HEK293 (cell line): ENCODE data around the gene KREMEN2.

ENCODE experiments used
- BCL11A ChIP-seq: fragments of 450-650 bp; formaldehyde crosslinking; IDR thresholded peaks from 2 replicates; pipeline ENCODE4 v1.5.1; 2016; ENCODE audit warnings: low read depth, missing biosample characterization, missing genetic modification characterization
- FEZF1 ChIP-seq: fragments of 450-650 bp; formaldehyde crosslinking; IDR thresholded peaks from 2 replicates; pipeline ENCODE4 v1.5.1; 2016; ENCODE audit warnings: missing biosample characterization, missing genetic modification characterization
- GLIS2 ChIP-seq: fragments of 450-650 bp; formaldehyde crosslinking; IDR thresholded peaks from 2 replicates; pipeline ENCODE4 v1.5.1; 2016; ENCODE audit warnings: missing biosample characterization, missing genetic modification characterization
- KLF9 ChIP-seq: fragments of 450-650 bp; formaldehyde crosslinking; IDR thresholded peaks from 2 replicates; pipeline ENCODE4 v1.5.1; 2016; ENCODE audit warnings: missing biosample characterization, missing genetic modification characterization, low read depth
- OSR2 ChIP-seq: fragments of 450-650 bp; formaldehyde crosslinking; IDR thresholded peaks from 2 replicates; pipeline ENCODE4 v1.5.1; 2016; ENCODE audit warnings: missing biosample characterization, missing genetic modification characterization
- TRIM28 ChIP-seq: IDR thresholded peaks from 2 replicates; pipeline ENCODE4 v1.6.1; 2011; ENCODE audit warnings: low read length, control low read depth, borderline replicate concordance
- ZBTB17 ChIP-seq: fragments of 450-650 bp; formaldehyde crosslinking; IDR thresholded peaks from 2 replicates; pipeline ENCODE4 v1.5.1; 2016; ENCODE audit warnings: missing biosample characterization, missing genetic modification characterization
- ZIC2 ChIP-seq: fragments of 450-650 bp; formaldehyde crosslinking; IDR thresholded peaks from 2 replicates; pipeline ENCODE4 v1.5.1; 2016; ENCODE audit warnings: missing biosample characterization, missing genetic modification characterization
- ZNF114 ChIP-seq: fragments of 450-650 bp; formaldehyde crosslinking; IDR thresholded peaks from 2 replicates; pipeline ENCODE4 v1.5.0; 2017; ENCODE audit warnings: missing biosample characterization, missing genetic modification characterization
- ZNF155 ChIP-seq: fragments of 450-650 bp; formaldehyde crosslinking; IDR thresholded peaks from 2 replicates; pipeline ENCODE4 v1.5.1; 2016; ENCODE audit warnings: missing biosample characterization, missing genetic modification characterization
- ZNF157 ChIP-seq: fragments of 450-650 bp; formaldehyde crosslinking; IDR thresholded peaks from 2 replicates; pipeline ENCODE4 v1.5.1; 2016; ENCODE audit warnings: missing biosample characterization, missing genetic modification characterization
- ZNF274 ChIP-seq, 2 experiments: fragments of 200-500 bp in 1 of 2; fragments of 450-650 bp in 1 of 2; sonication (Bioruptor generic) in 1 of 2; formaldehyde crosslinking in 1 of 2; IDR thresholded peaks; 2 replicates each; pipeline versions ENCODE4 v1.5.1 to v1.6.1; 2014 to 2016; ENCODE audit warnings: borderline replicate concordance in 1 of 2, inconsistent platforms in 1 of 2, low read length in 1 of 2, missing biosample characterization in 1 of 2, missing genetic modification characterization in 1 of 2
- ZNF530 ChIP-seq: fragments of 450-650 bp; formaldehyde crosslinking; IDR thresholded peaks from 2 replicates; pipeline ENCODE4 v1.5.1; 2016; ENCODE audit warnings: low read depth, missing biosample characterization, missing genetic modification characterization
- ZNF548 ChIP-seq: fragments of 450-650 bp; formaldehyde crosslinking; IDR thresholded peaks from 2 replicates; pipeline ENCODE4 v1.5.1; 2016; ENCODE audit warnings: missing biosample characterization, missing genetic modification characterization
- ZNF600 ChIP-seq: fragments of 450-650 bp; formaldehyde crosslinking; IDR thresholded peaks from 2 replicates; pipeline ENCODE4 v1.5.1; 2016; ENCODE audit warnings: missing biosample characterization, missing genetic modification characterization
- ZNF610 ChIP-seq: fragments of 450-650 bp; formaldehyde crosslinking; IDR thresholded peaks from 2 replicates; pipeline ENCODE4 v1.5.1; 2016; ENCODE audit warnings: missing biosample characterization, missing genetic modification characterization, borderline replicate concordance
- ZXDB ChIP-seq: fragments of 450-650 bp; formaldehyde crosslinking; IDR thresholded peaks from 2 replicates; pipeline ENCODE4 v1.5.1; 2016; ENCODE audit warnings: missing biosample characterization, missing genetic modification characterization
- TF ChIP-seq, protein P1 (sequence below): fragments of 450-650 bp; formaldehyde crosslinking; IDR thresholded peaks from 2 replicates; pipeline ENCODE4 v1.5.1; 2016; ENCODE audit warnings: missing biosample characterization, missing genetic modification characterization
- TF ChIP-seq, protein P2 (sequence below): fragments of 450-650 bp; formaldehyde crosslinking; IDR thresholded peaks from 2 replicates; pipeline ENCODE4 v1.5.0; 2017; ENCODE audit warnings: missing biosample characterization, missing genetic modification characterization, borderline replicate concordance
- TF ChIP-seq, protein P3 (sequence below): fragments of 450-650 bp; IDR thresholded peaks from 2 replicates; pipeline ENCODE4 v1.5.1; 2018; ENCODE audit warnings: missing biosample characterization, missing genetic modification characterization
- TF ChIP-seq, protein P4 (sequence below): fragments of 450-650 bp; formaldehyde crosslinking; IDR thresholded peaks from 2 replicates; pipeline ENCODE4 v1.5.1; 2016; ENCODE audit warnings: missing biosample characterization, missing genetic modification characterization
- TF ChIP-seq, protein P5 (sequence below): fragments of 450-650 bp; formaldehyde crosslinking; IDR thresholded peaks from 2 replicates; pipeline ENCODE4 v1.5.1; 2016; ENCODE audit warnings: missing biosample characterization, missing genetic modification characterization
- TF ChIP-seq, protein P6 (sequence below): sonication (generic); formaldehyde crosslinking; IDR thresholded peaks from 2 replicates; pipeline ENCODE4 v1.8.1; 2022; ENCODE audit warnings: mild to moderate bottlenecking, moderate library complexity, missing genetic modification reagents

KREMEN2 gene

DNA sequence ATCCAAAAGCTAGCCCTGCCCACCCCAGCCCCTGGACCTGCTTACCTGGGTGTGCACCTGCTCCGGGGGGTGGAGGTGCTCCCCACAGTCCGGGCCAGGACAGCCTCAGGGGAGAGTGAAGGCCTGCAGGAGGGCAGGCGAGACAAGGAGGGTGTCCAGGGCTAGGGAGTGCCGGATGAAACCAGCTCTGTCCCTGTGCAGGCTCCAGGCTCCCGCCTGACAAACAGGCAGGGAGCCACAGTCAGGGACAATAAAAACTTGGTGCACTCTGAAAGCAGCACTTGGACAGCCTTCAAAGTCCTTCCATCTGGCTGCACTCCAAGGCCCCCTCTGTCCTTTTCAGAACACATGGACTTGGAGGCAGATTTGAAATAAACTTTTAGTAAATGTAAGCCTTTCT, 9.0 kb downstream of the KREMEN2 start (continued):
- TF ChIP-seq, protein P1, sequence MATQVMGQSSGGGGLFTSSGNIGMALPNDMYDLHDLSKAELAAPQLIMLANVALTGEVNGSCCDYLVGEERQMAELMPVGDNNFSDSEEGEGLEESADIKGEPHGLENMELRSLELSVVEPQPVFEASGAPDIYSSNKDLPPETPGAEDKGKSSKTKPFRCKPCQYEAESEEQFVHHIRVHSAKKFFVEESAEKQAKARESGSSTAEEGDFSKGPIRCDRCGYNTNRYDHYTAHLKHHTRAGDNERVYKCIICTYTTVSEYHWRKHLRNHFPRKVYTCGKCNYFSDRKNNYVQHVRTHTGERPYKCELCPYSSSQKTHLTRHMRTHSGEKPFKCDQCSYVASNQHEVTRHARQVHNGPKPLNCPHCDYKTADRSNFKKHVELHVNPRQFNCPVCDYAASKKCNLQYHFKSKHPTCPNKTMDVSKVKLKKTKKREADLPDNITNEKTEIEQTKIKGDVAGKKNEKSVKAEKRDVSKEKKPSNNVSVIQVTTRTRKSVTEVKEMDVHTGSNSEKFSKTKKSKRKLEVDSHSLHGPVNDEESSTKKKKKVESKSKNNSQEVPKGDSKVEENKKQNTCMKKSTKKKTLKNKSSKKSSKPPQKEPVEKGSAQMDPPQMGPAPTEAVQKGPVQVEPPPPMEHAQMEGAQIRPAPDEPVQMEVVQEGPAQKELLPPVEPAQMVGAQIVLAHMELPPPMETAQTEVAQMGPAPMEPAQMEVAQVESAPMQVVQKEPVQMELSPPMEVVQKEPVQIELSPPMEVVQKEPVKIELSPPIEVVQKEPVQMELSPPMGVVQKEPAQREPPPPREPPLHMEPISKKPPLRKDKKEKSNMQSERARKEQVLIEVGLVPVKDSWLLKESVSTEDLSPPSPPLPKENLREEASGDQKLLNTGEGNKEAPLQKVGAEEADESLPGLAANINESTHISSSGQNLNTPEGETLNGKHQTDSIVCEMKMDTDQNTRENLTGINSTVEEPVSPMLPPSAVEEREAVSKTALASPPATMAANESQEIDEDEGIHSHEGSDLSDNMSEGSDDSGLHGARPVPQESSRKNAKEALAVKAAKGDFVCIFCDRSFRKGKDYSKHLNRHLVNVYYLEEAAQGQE (tag by site-specific recombination) = peak; percentile 38; the same call in 1 of the 2 replicates
- TF ChIP-seq ZNF114 (tag by site-specific recombination) (no peak), OSR2 (tag by site-specific recombination) (peak; percentile 36), KLF9 (tag by site-specific recombination) (no peak), BCL11A (tag by site-specific recombination) (no peak), ZNF548 (tag by site-specific recombination) (no peak), ZXDB (tag by site-specific recombination) (no peak), ZNF530 (tag by site-specific recombination) (no peak), ZBTB17 (peak; percentile 52; the same call in 1 of the 2 replicates), TRIM28 (no peak), GLIS2 (tag by site-specific recombination) (0 out of 2 replicates have a peak, but pooled peaks have one; percentile 26), ZNF600 (tag by site-specific recombination) (peak; percentile 76), ZNF157 (tag by site-specific recombination) (no peak), ZIC2 (tag by site-specific recombination) (peak; percentile 79), ZNF155 (tag by site-specific recombination) (no peak), ZNF274 (IDR thresholded peaks at IDR 0.05; ENCODE audit: low read length) (no peak), ZNF274 (tag by site-specific recombination; IDR thresholded peaks at IDR 0.05; ENCODE audit: borderline replicate concordance) (no peak), ZNF610 (tag by site-specific recombination) (no peak), FEZF1 (tag by site-specific recombination) (0 out of 2 replicates have a peak, but pooled peaks have one; percentile 18)
- TF ChIP-seq, protein P2, sequence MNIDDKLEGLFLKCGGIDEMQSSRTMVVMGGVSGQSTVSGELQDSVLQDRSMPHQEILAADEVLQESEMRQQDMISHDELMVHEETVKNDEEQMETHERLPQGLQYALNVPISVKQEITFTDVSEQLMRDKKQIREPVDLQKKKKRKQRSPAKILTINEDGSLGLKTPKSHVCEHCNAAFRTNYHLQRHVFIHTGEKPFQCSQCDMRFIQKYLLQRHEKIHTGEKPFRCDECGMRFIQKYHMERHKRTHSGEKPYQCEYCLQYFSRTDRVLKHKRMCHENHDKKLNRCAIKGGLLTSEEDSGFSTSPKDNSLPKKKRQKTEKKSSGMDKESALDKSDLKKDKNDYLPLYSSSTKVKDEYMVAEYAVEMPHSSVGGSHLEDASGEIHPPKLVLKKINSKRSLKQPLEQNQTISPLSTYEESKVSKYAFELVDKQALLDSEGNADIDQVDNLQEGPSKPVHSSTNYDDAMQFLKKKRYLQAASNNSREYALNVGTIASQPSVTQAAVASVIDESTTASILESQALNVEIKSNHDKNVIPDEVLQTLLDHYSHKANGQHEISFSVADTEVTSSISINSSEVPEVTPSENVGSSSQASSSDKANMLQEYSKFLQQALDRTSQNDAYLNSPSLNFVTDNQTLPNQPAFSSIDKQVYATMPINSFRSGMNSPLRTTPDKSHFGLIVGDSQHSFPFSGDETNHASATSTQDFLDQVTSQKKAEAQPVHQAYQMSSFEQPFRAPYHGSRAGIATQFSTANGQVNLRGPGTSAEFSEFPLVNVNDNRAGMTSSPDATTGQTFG = no peak
- TF ChIP-seq, protein P3, sequence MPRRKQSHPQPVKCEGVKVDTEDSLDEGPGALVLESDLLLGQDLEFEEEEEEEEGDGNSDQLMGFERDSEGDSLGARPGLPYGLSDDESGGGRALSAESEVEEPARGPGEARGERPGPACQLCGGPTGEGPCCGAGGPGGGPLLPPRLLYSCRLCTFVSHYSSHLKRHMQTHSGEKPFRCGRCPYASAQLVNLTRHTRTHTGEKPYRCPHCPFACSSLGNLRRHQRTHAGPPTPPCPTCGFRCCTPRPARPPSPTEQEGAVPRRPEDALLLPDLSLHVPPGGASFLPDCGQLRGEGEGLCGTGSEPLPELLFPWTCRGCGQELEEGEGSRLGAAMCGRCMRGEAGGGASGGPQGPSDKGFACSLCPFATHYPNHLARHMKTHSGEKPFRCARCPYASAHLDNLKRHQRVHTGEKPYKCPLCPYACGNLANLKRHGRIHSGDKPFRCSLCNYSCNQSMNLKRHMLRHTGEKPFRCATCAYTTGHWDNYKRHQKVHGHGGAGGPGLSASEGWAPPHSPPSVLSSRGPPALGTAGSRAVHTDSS (tag by site-specific recombination) = no peak
- TF ChIP-seq, protein P4, sequence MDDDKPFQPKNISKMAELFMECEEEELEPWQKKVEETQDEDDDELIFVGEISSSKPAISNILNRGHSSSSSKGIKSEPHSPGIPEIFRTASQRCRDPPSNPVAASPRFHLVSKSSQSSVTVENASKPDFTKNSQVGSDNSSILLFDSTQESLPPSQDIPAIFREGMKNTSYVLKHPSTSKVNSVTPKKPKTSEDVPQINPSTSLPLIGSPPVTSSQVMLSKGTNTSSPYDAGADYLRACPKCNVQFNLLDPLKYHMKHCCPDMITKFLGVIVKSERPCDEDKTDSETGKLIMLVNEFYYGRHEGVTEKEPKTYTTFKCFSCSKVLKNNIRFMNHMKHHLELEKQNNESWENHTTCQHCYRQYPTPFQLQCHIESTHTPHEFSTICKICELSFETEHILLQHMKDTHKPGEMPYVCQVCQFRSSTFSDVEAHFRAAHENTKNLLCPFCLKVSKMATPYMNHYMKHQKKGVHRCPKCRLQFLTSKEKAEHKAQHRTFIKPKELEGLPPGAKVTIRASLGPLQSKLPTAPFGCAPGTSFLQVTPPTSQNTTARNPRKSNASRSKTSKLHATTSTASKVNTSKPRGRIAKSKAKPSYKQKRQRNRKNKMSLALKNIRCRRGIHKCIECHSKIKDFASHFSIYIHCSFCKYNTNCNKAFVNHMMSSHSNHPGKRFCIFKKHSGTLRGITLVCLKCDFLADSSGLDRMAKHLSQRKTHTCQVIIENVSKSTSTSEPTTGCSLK (tag by site-specific recombination) = no peak
- TF ChIP-seq, protein P5, sequence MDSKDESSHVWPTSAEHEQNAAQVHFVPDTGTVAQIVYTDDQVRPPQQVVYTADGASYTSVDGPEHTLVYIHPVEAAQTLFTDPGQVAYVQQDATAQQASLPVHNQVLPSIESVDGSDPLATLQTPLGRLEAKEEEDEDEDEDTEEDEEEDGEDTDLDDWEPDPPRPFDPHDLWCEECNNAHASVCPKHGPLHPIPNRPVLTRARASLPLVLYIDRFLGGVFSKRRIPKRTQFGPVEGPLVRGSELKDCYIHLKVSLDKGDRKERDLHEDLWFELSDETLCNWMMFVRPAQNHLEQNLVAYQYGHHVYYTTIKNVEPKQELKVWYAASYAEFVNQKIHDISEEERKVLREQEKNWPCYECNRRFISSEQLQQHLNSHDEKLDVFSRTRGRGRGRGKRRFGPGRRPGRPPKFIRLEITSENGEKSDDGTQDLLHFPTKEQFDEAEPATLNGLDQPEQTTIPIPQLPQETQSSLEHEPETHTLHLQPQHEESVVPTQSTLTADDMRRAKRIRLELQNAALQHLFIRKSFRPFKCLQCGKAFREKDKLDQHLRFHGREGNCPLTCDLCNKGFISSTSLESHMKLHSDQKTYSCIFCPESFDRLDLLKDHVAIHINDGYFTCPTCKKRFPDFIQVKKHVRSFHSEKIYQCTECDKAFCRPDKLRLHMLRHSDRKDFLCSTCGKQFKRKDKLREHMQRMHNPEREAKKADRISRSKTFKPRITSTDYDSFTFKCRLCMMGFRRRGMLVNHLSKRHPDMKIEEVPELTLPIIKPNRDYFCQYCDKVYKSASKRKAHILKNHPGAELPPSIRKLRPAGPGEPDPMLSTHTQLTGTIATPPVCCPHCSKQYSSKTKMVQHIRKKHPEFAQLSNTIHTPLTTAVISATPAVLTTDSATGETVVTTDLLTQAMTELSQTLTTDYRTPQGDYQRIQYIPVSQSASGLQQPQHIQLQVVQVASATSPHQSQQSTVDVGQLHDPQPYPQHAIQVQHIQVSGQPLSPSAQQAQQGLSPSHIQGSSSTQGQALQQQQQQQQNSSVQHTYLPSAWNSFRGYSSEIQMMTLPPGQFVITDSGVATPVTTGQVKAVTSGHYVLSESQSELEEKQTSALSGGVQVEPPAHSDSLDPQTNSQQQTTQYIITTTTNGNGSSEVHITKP (tag by site-specific recombination) = peak; percentile 59; the same call in 1 of the 2 replicates
- TF ChIP-seq, protein P6, sequence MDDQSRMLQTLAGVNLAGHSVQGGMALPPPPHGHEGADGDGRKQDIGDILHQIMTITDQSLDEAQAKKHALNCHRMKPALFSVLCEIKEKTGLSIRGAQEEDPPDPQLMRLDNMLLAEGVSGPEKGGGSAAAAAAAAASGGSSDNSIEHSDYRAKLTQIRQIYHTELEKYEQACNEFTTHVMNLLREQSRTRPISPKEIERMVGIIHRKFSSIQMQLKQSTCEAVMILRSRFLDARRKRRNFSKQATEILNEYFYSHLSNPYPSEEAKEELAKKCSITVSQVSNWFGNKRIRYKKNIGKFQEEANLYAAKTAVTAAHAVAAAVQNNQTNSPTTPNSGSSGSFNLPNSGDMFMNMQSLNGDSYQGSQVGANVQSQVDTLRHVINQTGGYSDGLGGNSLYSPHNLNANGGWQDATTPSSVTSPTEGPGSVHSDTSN = no peak
